Myocyte (in vitro differentiated cells): ENCODE data around the gene STARD13. TPM values are rescaled to one million over a fixed set of nuclear protein-coding genes. Genes with fewer than 3 reads are reported as not detected.

ENCODE experiments used
- DNase-seq: peaks from one replicate; pipeline ENCODE4 v3.0.0-alpha.2; 2012; ENCODE audit warnings: low read depth
- polyA plus RNA-seq: library from polyadenylated mRNA; unstranded; fragments of >200 nt; gene quantifications from one replicate; pipeline ENCODE4 v1.2.1, GENCODE V29; 2012; ENCODE audit warnings: missing spikeins
- total RNA-seq: library from RNA; depleted of rRNA; stranded (reverse); fragments of >200 nt; gene quantifications from 2 replicates; pipeline ENCODE4 v1.2.3, GENCODE V29; 2014

The STARD13 gene, protein sequence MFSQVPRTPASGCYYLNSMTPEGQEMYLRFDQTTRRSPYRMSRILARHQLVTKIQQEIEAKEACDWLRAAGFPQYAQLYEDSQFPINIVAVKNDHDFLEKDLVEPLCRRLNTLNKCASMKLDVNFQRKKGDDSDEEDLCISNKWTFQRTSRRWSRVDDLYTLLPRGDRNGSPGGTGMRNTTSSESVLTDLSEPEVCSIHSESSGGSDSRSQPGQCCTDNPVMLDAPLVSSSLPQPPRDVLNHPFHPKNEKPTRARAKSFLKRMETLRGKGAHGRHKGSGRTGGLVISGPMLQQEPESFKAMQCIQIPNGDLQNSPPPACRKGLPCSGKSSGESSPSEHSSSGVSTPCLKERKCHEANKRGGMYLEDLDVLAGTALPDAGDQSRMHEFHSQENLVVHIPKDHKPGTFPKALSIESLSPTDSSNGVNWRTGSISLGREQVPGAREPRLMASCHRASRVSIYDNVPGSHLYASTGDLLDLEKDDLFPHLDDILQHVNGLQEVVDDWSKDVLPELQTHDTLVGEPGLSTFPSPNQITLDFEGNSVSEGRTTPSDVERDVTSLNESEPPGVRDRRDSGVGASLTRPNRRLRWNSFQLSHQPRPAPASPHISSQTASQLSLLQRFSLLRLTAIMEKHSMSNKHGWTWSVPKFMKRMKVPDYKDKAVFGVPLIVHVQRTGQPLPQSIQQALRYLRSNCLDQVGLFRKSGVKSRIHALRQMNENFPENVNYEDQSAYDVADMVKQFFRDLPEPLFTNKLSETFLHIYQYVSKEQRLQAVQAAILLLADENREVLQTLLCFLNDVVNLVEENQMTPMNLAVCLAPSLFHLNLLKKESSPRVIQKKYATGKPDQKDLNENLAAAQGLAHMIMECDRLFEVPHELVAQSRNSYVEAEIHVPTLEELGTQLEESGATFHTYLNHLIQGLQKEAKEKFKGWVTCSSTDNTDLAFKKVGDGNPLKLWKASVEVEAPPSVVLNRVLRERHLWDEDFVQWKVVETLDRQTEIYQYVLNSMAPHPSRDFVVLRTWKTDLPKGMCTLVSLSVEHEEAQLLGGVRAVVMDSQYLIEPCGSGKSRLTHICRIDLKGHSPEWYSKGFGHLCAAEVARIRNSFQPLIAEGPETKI
- total RNA-seq = 28.6 and 41.7 TPM in 2 replicates
- 27.1 TPM for polyA plus RNA-seq

GRCh38 chr13:33285420-33286124 is at the start of gene STARD13:
TSS of gene STARD13 (minus strand) at chr13:33285755. CDS start at chr13:33285638, 117 bp downstream.
- peak; percentile 100 for DNase-seq

DNA sequence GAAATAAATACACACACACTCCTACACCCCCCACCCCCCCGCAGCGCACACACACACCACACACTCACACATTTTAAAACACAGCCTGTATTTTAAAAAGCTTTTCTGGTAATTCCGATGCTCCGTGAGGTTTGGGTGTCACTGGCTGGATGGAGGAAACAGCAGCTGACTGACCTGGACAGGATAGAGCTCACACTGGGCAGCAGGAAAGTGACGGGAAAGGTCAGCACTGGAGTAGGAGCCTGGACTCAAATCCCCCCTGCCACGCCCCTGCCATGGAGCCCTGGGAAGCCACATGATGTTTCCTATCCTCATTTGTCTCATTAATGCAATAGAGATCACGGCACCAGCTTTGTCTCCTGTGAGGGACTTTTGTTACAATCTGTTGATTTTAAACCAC is 49.3 kb upstream of the STARD13 start:
- no peak for DNase-seq

DNA sequence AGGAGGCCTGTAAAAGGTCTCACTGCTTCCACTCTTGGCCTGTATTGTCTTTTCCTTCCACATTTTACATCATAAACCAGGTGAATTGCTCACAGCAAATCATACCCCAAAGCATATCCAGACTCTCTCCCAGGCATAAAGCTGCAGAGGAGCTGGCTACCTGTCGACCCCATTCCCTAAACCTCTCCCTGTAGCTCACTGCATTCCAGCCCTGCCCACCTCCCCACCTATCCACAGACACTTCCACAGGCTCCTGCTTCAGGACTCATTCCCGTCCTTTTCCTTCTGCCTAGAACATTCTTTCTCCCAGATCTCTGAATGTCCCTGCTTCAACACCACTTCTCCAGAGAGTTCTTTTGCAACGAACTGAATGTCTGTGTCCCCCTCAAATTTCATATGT is 46.4 kb upstream of the STARD13 start:
- no peak for DNase-seq

DNA sequence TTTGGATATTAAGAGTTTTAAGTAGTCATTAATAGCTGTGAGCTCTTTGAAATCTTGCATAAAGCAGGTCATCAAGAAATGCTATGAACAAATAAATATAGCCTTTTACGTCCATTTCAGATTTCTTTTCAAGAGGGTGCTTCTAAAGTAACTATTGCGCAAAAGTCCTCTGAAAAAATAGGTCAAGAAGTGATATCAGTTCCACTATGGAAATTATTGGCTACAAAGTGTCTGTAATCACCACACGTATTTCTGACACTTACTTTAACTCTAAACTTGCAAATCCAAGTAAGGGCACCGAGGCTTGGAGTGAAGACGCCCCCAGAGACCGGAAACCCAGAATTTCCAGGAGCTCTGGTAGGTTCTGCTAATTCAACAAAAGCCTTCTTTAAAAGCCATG is 44.9 kb upstream of the STARD13 start:
- no peak for DNase-seq

DNA sequence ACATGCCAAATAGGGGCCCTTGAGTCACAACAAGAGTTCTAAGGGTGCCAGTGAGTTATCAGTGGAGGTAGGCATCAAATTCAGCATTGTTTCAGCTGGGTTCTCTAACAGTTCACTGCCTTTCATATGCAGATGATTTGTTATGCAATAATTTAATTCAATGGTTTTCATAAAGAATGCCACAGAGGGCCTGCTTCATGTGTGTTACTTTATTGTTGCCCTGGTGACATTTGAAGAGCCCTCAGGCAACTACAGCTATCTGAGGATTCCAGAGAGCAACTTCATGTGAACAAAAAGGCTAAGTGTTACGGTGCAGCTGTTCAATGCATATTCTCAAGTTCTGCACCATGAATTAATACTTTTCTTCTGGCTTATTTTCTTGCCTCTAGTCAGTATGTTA is 43.1 kb upstream of the STARD13 start:
- DNase-seq = peak; percentile 36

DNA sequence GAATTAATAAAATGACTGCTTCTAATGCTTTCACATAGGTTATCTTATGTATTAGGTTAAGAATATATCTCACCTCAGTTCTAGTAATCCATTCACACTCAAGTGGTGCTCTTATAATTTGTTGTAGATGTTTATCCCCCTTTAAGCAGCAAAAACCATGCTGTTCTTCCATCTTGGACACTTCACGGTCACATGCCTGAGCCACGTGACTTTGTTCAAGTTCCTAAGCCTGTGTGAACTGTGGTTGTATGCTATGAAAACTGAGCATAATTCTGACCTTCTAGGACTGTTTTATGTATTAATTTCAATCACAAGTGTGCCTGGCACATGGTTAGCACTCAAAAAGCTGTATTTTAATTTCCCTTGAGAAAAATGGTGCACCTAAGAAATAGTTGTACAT is 41.2 kb upstream of the STARD13 start:
- DNase-seq = no peak

DNA sequence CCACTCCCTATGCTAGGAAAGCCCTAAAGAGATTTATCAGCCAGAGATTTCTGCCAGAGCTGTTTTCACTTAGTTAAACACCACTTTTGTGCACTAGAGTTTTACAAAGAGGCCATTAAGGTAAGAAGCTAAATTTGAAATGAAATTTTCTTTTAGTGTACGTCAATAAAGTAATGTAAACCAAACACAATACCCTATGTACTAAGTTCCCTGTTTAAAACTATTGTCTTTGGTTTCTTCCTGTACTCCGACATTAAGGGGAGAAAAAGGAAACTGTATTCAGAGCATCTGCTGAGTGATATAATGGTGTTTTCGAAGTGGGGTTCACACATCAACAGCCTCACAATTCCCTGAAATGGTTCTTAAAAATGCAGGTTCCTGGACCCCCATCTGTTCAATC is 40.7 kb upstream of the STARD13 start:
- no peak for DNase-seq

DNA sequence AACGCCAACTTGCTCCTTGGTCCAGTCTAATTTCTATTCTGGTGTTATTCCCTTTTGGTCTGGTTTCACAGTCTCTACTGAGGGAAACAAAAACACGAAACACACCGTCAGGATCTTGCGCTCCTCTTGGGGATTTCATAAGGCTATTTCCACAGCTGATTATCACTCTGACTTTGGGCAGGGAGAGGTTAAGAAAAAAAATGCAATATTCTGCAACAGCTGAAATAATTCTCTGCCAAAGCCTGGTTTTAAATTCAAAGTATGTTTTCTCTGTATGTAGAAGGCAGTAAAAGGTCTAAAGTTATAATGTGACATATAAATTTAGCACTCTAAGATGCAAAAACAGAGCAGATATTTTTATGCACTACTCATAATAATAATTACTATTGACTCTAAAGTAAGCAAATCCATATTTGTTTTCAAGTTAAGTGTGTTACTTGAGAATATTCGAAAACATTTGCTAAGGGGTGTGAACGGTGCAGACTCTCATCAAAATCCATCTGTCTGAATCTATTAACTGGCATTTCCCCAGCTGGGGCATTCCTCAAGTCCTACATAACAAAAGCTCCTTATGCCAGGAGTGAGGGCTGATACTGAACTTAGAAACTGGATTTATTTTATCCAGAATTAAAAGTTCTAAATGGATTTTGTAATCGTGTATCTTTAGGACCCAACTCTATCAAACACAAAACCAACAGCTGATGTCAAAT is 38.4 kb upstream of the STARD13 start:
- DNase-seq = peak; percentile 76

DNA sequence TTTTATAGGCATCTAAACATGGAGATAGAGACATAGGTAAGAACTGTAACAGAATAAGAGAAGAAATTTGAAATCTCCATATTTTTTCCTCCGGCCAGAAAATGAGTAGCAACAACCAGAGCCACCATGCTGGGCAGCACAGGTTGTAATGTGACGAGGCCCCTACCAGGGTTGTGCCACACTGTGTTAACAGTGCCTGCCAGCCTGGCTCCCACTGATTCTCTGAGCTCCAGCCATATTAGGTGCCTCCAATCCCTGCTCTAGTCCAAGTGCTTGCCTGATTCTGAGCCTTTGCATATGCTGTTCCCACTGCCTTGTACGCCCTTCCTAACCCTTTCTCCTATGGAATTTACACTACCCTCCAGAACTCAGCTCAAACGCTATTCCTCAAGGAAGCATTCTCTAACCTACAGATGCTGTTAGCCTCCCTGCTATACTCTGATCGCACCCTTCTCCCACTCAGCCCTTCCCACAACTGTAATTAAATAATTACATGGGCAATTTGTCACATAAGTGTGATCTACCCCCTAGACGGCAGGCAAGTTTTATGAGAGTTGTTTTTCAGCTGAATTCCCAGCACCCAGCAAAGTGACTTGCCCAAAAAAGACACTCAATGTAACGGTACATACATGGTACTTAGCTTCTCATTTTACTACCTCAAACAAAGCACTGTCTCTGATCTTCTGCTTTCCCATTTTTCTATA is 37.6 kb upstream of the STARD13 start:
- DNase-seq = peak; percentile 41

GRCh38 chr13:33322543-33322809 is 36.9 kb upstream of the STARD13 start:
- DNase-seq = peak; percentile 77

DNA sequence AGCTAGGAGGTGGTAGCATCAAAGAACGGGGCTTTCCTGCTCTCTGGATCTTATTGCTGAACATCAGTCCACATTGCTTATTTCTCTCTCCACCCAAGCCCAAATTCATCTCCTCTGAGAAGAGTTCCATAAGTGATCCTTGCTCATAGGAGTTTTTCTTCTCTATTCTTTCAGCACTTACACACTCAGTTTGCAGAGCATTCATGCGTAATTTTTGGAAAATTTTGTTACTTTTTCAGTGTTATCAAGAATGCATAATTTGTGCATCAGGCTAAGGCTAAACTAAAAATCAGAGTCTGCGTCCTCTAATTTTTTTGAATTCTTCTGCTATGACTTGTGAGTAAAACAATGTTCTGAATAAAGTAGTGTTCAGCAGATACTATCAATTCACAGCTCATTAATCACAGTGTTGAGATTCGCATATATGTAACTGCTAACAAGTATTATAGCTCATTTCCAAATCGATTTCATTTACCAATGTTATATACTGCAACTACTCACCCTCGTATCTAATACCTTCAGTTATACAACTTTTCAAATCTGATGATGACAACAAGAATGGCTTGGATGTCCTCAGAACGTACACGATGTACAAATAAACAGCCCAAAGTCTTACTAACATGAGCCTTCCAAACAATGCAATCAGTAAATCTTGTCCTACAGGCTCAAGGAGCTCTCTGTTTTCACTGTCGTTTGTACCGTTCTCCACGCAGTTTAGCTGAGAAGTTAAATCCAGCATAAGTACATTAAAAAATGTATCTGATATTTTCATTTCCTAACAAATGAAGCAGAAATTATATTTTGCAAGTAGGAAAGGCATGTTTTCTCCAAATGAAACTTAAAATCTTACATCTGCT is 36.4 kb upstream of the STARD13 start:
- DNase-seq = peak; percentile 28

DNA sequence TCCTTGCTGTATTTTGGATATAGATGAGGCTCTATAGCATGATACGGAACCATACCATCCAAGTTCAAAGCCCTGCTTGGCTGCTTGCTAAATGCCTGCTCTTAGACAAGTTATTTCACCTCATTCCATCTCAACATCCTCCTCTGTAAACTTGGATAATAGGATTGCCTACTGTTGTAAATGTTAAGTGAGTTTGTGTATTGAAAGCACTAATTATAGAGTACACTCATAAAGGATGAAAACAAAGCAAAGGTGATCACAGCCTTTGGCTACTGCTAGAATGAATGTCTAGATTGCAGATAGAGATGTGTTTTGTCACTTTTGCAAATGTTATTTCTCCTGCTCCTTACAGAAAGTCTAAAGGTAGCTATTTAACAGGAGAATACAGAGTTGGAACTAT is 34.3 kb upstream of the STARD13 start:
- no peak for DNase-seq

- no peak for DNase-seq
Observed at GRCh38 chr13:33318744-33319143, 33.2 kb upstream of the STARD13 start.

DNA sequence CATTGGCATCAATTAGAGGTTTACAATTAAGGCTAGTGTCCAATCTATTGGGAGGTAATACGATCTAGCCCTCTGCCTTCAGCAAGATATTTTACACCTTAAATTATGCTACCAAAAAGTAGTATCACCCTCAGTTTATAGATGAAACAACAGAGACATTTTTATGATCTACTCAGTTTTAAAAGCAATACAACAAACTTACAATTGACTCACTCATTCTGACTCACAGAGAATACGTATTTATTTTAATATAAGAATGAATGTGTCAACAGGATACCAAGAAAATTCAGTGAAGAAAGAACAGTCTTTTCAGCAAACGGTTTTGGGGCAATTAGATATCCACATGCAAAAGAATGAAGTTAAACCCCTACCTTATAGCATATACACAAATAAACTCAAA is 32.5 kb upstream of the STARD13 start:
- no peak for DNase-seq

DNA sequence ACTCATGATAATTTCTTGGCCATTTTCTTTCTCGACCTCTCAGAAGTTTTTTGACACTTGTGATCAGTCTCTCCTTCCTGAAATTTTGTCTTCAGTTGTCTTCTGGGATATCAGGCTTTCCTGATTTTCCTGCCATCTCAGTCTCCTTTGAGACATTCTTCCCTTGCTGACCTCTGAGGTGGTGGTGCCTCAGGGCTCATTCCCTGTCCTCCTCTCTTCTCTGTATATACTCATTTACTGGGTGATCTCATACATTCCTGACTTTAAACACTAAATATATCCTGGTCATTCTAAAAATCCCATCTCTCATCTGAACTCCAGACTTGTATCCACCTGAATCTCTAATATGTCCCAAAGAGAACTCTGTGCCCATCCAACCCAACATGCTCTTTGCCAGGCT is 31.3 kb upstream of the STARD13 start:
- DNase-seq = no peak

GRCh38 chr13:33313504-33313903 is 27.9 kb upstream of the STARD13 start:
- DNase-seq = no peak

GRCh38 chr13:33312861-33313212 is 27.3 kb upstream of the STARD13 start:
- DNase-seq = no peak

- peak; percentile 45 for DNase-seq
Observed at GRCh38 chr13:33312150-33312860, 26.8 kb upstream of the STARD13 start.

GRCh38 chr13:33311040-33311439 is 25.5 kb upstream of the STARD13 start:
- no peak for DNase-seq
